Ishikawa (cell line): ENCODE data around the gene DDX23.

Source experiments
- CREB1 ChIP-seq: IDR thresholded peaks from 2 replicates; pipeline ENCODE4 v1.6.1; 2012; ENCODE audit warnings: low read depth
- EGR1 ChIP-seq: IDR thresholded peaks from 2 replicates; pipeline ENCODE4 v1.6.1; 2012
- EP300 ChIP-seq: IDR thresholded peaks from 2 replicates; pipeline ENCODE4 v1.6.1; 2012; ENCODE audit warnings: borderline replicate concordance
- RAD21 ChIP-seq: IDR thresholded peaks from 2 replicates; pipeline ENCODE4 v1.6.1; 2012; ENCODE audit warnings: low read depth
- TAF1 ChIP-seq: IDR thresholded peaks from 2 replicates; pipeline ENCODE4 v1.6.1; 2012; ENCODE audit warnings: low read depth, mild to moderate bottlenecking
- YY1 ChIP-seq: IDR thresholded peaks from 2 replicates; pipeline ENCODE4 v1.6.1; 2012; ENCODE audit warnings: low read depth
- ZBTB7A ChIP-seq: IDR thresholded peaks from 2 replicates; pipeline ENCODE4 v1.6.1; 2012; ENCODE audit warnings: low read depth
- TF ChIP-seq, protein P1 (sequence below): IDR thresholded peaks from 2 replicates; pipeline ENCODE4 v1.6.1; 2012; ENCODE audit warnings: low read depth, mild to moderate bottlenecking
- TF ChIP-seq, protein P2 (sequence below): IDR thresholded peaks from 2 replicates; pipeline ENCODE4 v1.6.1; 2012
- TF ChIP-seq, protein P3 (sequence below): IDR thresholded peaks from 2 replicates; pipeline ENCODE4 v1.6.1; 2012

DNA sequence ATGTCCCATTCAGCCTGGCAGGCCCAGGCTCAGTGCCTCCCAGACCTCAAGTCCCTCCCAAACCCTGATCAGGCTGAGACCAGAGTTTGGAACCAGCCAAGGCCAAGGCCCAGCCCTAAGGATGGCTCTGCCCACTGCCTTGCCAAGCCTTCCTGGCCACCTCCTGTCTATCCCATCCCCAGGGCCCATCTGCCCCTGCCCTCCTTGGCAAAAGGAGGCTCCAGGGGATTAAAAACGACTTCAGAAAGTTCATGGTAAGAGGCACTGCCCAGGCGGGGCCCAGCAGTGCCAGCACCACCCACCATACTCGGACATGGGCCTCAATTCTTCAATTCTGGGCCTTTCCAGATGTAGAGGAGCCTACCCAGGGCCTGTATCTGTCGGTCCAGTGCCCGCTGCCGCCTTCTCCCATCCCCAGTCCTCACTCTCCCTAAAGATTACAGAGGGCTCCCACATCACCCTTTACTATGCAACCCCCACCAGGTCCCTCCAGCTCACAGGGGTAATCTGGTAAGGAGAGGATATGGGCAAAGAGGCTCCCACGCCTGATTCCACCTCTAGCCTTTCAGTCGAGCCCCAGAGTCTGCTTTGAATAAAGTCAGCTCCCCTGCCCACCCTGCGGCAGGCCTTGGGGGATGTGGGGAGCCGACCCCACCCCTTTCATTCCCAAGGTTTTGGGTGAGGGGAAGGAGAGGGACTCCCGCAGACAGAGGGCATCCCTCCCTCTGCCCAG lies 64.0 kb downstream of the DDX23 start:
- TF ChIP-seq EGR1 (no peak), EP300 (no peak), RAD21 (no peak), TAF1 (no peak), ZBTB7A (no peak; the same call in 1 of the 2 replicates), YY1 (no peak), CREB1 (no peak)
- TF ChIP-seq, protein P1, sequence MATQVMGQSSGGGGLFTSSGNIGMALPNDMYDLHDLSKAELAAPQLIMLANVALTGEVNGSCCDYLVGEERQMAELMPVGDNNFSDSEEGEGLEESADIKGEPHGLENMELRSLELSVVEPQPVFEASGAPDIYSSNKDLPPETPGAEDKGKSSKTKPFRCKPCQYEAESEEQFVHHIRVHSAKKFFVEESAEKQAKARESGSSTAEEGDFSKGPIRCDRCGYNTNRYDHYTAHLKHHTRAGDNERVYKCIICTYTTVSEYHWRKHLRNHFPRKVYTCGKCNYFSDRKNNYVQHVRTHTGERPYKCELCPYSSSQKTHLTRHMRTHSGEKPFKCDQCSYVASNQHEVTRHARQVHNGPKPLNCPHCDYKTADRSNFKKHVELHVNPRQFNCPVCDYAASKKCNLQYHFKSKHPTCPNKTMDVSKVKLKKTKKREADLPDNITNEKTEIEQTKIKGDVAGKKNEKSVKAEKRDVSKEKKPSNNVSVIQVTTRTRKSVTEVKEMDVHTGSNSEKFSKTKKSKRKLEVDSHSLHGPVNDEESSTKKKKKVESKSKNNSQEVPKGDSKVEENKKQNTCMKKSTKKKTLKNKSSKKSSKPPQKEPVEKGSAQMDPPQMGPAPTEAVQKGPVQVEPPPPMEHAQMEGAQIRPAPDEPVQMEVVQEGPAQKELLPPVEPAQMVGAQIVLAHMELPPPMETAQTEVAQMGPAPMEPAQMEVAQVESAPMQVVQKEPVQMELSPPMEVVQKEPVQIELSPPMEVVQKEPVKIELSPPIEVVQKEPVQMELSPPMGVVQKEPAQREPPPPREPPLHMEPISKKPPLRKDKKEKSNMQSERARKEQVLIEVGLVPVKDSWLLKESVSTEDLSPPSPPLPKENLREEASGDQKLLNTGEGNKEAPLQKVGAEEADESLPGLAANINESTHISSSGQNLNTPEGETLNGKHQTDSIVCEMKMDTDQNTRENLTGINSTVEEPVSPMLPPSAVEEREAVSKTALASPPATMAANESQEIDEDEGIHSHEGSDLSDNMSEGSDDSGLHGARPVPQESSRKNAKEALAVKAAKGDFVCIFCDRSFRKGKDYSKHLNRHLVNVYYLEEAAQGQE: no peak
- TF ChIP-seq, protein P2, sequence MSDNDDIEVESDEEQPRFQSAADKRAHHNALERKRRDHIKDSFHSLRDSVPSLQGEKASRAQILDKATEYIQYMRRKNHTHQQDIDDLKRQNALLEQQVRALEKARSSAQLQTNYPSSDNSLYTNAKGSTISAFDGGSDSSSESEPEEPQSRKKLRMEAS: no peak
- TF ChIP-seq, protein P3, sequence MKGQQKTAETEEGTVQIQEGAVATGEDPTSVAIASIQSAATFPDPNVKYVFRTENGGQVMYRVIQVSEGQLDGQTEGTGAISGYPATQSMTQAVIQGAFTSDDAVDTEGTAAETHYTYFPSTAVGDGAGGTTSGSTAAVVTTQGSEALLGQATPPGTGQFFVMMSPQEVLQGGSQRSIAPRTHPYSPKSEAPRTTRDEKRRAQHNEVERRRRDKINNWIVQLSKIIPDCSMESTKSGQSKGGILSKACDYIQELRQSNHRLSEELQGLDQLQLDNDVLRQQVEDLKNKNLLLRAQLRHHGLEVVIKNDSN: no peak
